Ammon's horn (tissue), 1 donor: ENCODE data around the gene ARHGEF6.

Source experiments
- DNase-seq: peaks from one replicate; pipeline ENCODE4 v3.0.0-alpha.2; 2016; ENCODE audit warnings: low spot score

Gene ARHGEF6

DNA sequence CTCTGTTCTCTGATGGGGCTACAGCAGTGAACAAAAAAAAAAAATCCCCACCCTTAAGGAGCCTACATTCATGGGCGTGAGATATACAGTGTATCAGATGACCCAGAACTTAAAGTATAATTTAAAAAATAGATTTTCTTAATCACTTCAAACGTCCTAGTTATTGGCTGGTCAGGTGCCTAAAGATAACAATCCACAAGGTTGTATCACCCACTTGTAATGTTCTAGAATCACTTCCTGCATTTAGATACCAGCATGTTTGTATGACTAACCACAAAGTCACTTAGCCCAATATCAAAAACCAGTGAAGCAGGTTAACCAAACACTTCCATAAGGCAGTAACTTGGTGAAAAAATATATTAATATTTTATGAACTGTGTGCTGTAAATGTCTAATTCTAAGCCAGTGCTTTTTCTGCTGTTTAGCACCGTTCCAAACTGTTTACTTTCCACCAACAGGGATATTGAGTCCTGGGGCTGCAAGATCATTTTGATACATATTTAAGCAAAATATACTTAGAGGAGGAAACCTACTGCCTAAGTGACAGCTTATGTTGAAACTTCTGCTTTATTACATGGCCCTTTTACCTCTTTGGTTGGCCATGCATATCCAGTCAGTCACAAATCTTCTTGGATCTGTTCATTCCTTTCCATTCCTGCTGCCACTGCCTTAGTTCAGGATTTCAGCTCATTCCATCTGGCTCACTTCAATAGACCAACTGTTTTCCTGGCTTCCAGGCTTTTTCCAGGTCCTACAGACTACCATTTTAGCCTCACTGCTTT lies 89.5 kb downstream of the ARHGEF6 start:
- DNase-seq: no peak

- DNase-seq: no peak
Observed at GRCh38 chrX:136689436-136689835, 91.3 kb downstream of the ARHGEF6 start.

DNA sequence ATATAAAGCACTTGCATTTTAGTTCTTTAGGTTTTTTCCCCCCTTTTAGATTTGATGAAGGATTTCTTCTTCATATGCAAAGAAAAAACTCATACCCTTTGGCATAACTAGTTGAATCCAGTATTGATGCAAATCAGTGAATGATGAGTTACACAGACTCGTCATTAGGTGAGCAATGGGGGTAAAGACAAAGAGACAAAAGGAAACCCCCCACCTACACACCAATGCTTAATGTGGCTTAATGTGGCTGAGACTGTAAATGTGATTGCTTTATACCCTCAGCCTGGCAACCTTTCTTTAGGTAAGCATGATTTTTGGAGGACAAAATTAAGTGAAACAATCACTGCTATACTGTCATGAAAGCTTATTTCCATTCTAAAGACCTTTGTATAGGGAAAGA lies 93.3 kb downstream of the ARHGEF6 start:
- DNase-seq: no peak

GRCh38 chrX:136684120-136684519 lies 96.6 kb downstream of the ARHGEF6 start:
- DNase-seq: no peak

GRCh38 chrX:136679531-136679930 lies 101.2 kb downstream of the ARHGEF6 start:
- no peak for DNase-seq

- DNase-seq: no peak
Observed at GRCh38 chrX:136674270-136674985, 106.3 kb downstream of the ARHGEF6 start.

DNA sequence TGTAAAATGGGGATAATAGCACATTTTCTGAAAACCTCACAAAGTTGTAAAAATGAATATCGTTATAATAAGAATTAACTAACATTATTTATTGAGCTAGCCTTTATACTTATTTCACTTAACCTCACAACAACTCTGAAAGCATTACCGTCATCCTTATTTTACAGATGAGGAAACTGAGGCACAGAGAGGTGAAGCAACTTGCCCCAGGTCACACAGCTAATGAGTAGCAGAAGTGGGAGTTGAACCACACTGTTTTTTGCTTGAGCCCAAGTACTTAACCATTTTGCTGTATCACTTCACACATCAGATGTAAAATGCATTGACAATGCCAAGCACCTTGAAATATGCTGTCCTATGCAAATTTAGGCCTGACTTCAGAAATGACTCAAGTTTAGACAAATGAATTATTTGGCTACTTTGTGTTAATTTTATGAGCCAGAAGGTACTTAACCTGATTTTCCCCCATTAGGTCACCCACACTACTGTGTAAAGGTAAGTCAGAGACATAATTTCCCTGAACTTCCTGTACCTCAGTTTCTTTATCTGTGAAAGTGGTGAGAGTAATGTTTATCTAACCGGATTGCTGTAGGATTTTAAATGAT lies 109.6 kb downstream of the ARHGEF6 start:
- no peak for DNase-seq

- DNase-seq: no peak
Observed at GRCh38 chrX:136667446-136668168, 113.1 kb downstream of the ARHGEF6 start.

GRCh38 chrX:136666088-136666487 lies 114.6 kb downstream of the ARHGEF6 start:
- peak; percentile 5 for DNase-seq

- no peak for DNase-seq
Observed at GRCh38 chrX:136665258-136665900, 115.4 kb downstream of the ARHGEF6 start.

GRCh38 chrX:136662976-136663375 lies 117.8 kb downstream of the ARHGEF6 start:
- DNase-seq: no peak

DNA sequence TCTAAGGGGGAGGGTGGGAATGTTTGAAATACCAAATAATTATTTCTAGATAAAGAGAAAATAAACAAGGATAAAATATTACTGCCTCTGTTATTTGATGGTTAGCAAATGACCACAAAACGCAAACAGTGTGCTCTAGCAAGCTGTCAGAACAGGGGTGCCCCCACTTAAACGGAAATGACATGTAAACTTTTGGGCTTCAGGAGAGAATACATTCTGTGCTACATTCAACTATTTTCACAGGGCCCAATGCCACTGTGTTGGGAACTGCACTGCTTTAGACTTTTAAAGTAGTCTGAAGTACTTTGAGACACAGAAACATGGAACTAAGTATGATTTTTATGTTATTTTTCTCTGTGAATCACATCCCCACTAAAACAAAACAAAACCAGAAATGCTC lies 118.6 kb downstream of the ARHGEF6 start:
- no peak for DNase-seq

DNA sequence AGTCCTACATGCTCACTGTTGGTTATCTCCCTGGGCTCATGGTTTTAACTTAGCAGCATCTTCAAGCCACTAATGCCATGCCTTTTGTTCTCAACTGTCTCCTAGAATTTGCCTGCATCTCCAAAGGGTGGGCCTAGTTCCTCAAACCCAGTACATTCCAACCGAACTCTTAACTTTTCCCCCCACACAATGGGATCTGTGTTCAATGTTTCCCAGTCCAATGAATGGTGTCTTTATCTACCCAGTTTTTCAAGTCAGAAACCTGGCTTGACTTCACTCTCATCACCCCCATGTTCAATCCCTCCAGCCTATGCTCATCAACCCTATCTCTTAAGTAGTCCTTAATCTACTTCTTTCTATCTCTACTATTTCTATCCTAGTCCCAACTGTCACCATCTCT lies 119.8 kb downstream of the ARHGEF6 start:
- no peak for DNase-seq

DNA sequence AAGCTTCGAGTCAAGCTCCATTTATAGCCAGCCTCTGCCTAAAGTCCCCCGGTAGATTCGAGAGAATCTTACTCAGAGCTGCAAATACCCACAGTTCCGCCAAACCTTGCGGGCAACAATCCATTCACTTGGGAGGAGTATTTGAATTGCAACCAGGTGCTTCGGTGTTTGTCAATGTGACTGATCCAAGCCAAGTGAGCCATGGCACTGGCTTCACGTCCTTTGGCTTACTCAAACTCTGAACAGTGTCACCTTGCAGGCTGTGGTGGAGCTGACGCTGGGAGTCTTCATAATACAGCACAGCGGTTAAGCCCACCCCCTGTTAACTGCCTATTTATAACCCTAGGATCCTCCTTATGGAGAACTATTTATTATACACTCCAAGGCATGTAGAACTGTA lies 121.6 kb downstream of the ARHGEF6 start:
- DNase-seq: no peak

- no peak for DNase-seq
Observed at GRCh38 chrX:136658151-136658550, 122.6 kb downstream of the ARHGEF6 start.

GRCh38 chrX:136656361-136656964 lies 124.3 kb downstream of the ARHGEF6 start:
- no peak for DNase-seq

GRCh38 chrX:136652822-136653723 lies 127.7 kb downstream of the ARHGEF6 start:
- DNase-seq: no peak

DNA sequence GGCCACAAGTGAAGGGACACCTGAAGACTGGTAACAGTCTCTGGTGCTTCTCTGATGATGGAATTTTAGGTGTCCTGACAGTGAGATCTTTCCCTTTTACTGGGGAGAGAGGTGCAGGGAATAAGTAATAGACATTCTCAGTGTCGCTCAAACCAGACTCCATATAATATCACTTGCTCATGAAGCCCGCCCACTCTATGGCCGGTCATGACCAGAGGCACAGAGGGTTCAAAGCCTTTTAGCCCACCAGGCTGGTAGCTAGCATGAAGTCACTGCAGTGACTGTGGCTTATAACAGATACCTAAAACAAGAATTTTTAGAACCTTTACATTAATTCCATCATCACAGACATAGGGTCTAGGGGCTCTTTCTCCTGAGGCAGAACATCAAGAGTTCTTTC lies 129.9 kb downstream of the ARHGEF6 start:
- no peak for DNase-seq

DNA sequence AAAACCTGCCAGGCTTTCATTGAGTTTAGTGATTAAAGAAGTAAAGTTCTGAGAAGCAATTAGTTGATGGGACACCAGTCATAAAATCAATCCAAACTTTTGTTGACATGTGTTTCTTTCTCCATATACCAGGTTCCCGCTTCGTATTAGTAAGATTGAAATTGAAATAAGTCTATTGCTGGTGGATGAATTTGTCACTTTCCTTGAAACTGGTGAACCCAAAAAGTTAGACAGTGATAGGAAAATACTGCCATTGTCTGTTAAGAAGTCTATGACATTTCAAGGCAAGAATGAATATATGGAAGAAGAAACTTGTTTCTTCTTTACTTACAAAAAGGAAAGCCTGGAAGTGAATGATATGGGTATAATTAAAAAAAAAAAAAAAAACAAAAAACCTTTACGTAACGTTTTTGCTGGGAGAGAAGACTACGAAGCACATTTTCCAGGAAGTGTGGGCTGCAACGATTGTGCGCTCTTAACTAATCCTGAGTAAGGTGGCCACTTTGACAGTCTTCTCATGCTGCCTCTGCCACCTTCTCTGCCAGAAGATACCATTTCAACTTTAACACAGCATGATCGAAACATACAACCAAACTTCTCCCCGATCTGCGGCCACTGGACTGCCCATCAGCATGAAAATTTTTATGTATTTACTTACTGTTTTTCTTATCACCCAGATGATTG lies 132.9 kb downstream of the ARHGEF6 start, which contains the start of gene CD40LG:
CD40LG (plus strand) TSS at position 482 of the 684 bp plus-strand sequence; CDS start at position 573, 91 bp downstream.
- DNase-seq: no peak
